GM12872 (cell line): ENCODE results near the gene GRIP1.

Experiments used
- CTCF ChIP-seq: IDR thresholded peaks from 3 replicates; pipeline ENCODE4 v1.5.1; 2011; ENCODE audit warnings: low read depth, mild to moderate bottlenecking, low read length, moderate library complexity; ENCODE audit not compliant: insufficient read depth

The GRIP1 gene

GRCh38 chr12:66664076-66664475, 14.8 kb downstream of the GRIP1 start:
- no peak for TF ChIP-seq CTCF

GRCh38 chr12:66663611-66664010, 15.3 kb downstream of the GRIP1 start:
- TF ChIP-seq CTCF, result no peak

GRCh38 chr12:66662729-66663128, 16.1 kb downstream of the GRIP1 start:
- TF ChIP-seq CTCF, result no peak

- TF ChIP-seq CTCF, result no peak
Observed at GRCh38 chr12:66662179-66662578, 16.7 kb downstream of the GRIP1 start.

- TF ChIP-seq CTCF, result no peak
Observed at GRCh38 chr12:66661357-66661756, 17.5 kb downstream of the GRIP1 start.

GRCh38 chr12:66653796-66654195, 25.1 kb downstream of the GRIP1 start:
- no peak for TF ChIP-seq CTCF

- no peak for TF ChIP-seq CTCF
Observed at GRCh38 chr12:66648033-66648735, 30.7 kb downstream of the GRIP1 start.
